Cerebellar cortex (tissue), 1 donor: Measurements from ENCODE around the gene ZBTB48.
"Not testable (repeated sequence)": the region's sequence is repeated elsewhere in the genome, so short reads cannot be mapped to it uniquely, and the experiment has no call there.

Source experiments
- DNase-seq: peaks from one replicate; pipeline ENCODE4 v3.0.0-alpha.2; 2015; ENCODE audit warnings: low spot score

ZBTB48 gene

DNA sequence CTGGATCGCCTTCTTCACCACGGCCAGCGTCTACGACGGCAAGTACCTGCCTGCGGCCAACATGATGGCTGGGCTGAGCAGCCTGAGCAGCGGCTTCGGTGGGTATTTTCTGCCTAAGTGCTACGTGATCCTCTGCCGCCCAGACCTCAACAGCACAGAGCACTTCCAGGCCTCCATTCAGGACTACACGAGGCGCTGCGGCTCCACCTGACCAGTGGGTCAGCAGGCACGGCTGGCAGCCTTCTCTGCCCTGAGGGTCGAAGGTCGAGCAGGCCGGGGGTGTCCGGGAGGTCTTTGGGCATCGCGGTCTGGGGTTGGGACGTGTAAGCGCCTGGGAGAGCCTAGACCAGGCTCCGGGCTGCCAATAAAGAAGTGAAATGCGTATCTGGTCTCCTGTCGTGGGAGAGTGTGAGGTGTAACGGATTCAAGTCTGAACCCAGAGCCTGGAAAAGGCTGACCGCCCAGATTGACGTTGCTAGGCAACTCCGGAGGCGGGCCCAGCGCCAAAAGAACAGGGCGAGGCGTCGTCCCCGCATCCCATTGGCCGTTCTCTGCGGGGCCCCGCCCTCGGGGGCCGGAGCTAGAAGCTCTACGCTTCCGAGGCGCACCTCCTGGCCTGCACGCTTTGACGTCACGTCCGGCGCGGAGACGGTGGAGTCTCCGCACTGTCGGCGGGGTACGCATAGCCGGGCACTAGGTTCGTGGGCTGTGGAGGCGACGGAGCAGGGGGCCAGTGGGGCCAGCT, at the start of gene ZBTB48:
TSS of gene ZBTB48 (plus strand) at position 621 of the 745 bp plus-strand sequence. CDS start 616 bp downstream, outside the sequence.
- DNase-seq: peak; percentile 99

- no peak for DNase-seq
These were observed 49.2 kb upstream of the ZBTB48 start for GRCh38 chr1:6530504-6531160.

- no peak for DNase-seq
These were observed 47.8 kb upstream of the ZBTB48 start for GRCh38 chr1:6531996-6532395.

GRCh38 chr1:6534248-6534822, 45.5 kb upstream of the ZBTB48 start:
- no peak for DNase-seq

DNA sequence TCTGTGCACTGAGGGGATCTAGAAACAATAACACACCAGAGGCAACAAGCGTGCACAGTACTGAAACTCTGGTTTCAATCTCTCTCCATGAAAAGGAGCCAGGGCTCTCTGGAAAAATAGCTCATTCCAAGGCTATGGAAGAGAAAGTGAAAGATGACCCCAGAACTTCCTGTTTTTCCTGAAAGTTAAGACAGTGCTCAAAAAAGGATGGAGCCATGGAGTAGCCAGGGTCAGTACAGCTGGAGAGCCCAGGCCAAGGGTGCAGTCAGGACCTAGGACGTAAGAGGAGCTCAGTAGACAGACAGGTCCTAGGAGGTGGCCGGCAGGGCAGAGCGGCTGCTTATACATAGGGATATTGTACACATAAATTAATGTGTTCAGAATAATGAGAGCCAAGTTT, 44.6 kb upstream of the ZBTB48 start:
- DNase-seq: no peak

DNA sequence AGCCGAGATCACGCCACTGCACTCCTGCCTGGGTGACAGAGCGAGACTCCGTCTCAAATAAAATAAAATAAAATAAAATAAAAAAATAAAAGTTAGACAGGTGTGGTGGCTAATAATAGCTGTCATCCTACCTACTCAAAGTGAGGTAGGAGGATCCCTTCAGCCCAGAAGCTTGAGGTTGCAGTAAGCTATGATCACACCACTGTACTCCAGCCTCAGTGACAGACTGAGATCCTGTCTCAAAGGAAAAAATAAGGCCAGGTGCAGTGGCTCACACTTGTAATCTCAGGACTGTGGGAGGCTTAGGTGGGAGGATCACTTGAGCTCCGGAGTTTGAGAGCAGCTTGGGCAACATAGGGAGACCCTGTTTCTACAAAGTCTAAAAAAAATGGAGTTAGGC, 43.5 kb upstream of the ZBTB48 start:
- no peak for DNase-seq

DNA sequence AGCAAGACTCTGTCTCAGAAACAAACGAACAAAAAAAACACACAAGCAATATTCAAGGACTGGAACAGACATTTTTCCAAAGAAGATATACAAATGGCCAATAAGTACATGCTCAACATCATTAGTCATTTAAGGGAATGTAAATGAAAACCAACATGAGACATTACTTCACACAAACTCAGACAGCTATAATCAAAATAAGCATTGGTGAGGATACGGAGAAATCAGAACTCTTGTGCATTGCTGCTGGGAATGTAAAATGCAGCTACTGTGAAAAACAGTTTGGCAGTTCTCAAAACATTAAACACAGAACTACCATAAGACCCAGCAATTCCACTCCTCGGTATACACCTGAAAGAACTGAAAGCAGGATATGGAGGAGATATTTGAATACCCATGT, 40.8 kb upstream of the ZBTB48 start:
- DNase-seq: no peak

DNA sequence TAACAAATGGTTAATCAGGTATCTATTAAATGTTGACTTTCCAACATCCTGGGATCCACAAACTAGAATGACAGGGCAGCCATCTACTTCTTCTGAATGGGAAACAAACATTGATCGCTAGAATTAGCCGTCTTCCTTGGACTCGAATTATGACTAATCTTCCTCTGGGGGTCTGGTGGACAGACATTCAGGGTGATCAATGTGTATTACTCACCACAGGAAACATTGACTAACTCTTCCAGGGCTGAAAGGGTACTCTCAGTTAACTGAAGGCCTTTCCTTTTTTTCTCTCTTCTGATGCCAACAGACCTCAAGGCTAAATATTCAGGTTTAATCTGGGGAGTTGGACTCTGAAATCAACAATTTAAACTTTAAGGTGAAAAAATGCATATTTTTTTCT, 35.0 kb upstream of the ZBTB48 start:
- DNase-seq: no peak

DNA sequence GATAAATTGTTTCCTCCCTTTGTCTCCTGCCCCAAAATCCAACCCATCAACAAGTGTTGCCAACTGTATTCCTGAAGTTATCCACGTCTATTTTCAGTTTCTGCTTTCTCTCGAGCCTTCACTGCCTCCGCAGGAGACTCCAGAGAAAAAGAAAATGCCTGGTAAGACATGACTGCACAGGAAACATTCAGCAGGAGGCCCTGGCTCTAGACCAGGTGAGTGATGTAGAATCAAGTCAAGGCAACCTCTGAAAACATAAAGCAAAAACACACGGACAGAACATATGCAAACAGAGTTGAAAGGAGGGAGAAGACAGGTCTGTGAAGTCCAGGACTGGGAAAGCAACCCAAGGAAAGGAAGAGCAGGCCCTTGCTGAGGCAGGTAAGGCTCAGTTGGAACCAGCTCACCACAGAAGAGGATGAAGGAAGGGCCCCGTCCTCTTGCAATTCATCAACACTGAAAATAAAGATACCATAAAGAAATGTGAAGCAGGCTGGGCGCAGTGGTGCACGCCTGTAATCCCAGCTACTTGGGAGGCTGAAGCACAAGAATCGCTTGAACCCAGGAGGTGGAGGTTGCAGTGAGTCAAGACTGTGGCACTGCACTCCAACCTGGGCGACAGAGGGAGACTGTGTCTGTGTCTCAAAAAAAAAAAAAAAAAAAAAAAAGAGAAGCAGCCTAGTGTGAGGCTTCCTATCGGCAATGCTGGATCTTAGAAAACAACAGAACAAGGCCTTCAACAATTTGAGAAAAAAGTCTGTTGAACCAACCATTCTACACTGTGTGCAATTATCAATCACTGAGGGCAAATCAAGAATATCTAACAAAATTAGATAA, 34.3 kb upstream of the ZBTB48 start:
- no peak for DNase-seq

DNA sequence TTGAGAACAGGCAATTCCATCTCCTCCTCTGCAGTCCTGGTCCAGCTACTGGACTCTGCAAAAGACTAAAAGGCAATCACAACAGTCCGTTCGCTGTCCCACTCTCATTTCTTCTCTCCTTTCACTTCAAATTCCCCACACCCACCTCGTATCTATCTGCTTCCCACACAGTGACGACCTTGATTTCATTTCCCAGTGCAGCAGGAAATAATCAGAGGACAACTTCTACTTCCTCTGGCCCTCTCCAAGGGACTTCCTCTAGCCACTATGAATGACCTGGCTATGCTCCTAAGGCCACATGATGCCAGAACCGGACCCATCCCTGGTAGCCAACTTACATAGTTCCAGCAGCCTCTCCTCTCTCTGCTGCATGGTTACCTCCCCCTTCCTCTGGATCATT, 33.5 kb upstream of the ZBTB48 start:
- no peak for DNase-seq

DNA sequence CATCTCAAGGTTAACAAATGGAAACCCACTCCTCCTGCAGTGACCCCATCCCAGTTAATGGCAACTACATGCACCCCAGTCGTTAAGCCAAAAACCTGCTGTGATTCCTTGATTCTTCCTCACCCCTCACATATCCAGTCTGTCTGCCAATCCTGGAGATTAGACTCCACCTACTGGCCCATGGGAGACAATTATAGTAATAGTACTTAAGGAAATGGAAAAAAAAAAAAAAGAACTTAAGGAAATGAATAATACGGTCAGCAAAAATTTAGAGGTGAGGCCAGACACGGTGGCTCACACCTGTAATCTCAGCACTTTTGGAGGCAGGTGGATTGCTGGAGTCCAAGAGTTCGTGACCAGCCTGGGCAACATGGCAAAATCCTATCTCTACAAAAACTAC, 32.5 kb upstream of the ZBTB48 start:
- DNase-seq: peak; percentile 14

DNA sequence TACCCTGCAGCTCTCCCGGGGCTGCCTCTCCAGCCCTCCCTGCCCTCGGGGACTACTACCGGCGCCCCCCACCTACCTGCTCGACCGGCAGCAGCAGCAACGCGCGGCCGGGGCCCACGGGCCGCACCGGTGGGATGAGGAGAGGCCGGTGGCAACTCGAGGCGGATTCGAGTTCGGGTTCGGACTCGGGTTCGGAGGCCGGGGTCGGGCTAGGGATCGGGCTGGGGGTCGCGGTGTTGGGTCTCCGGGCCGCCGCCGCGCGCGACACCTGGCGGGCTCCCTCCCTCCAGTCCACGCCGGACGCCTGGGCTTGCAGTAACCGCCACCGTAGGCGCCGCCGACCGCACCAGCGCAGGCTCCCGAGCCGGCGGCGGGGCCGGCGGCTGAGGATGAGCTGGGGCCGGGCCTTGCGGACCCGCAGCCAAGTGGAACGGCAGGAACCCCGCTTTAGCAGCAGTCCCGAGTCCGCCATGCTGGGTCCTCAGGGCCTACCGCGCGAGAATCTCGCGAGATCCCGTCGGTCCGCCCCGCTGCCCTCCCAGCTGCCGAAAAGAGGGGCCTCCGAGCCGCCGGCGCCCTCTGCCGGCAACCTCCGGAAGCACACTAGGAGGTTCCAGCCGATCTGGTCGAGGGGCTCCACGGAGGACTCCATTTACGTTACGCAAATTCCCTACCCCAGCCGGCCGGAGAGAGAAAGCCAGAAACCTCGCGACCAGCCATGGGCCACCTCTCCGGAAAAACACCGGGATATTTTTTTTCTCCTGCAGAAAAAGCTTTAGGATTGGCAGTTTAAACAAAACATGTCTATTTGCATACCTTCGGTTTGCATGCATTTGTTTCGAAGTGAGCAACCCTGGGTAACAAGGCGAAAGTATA, 25.5 kb upstream of the ZBTB48 start, which contains the start of gene NOL9:
TSS of gene NOL9 (minus strand) at position 483 of the 876 bp plus-strand sequence. CDS start at position 472, 11 bp downstream.
- peak; percentile 90 for DNase-seq

DNA sequence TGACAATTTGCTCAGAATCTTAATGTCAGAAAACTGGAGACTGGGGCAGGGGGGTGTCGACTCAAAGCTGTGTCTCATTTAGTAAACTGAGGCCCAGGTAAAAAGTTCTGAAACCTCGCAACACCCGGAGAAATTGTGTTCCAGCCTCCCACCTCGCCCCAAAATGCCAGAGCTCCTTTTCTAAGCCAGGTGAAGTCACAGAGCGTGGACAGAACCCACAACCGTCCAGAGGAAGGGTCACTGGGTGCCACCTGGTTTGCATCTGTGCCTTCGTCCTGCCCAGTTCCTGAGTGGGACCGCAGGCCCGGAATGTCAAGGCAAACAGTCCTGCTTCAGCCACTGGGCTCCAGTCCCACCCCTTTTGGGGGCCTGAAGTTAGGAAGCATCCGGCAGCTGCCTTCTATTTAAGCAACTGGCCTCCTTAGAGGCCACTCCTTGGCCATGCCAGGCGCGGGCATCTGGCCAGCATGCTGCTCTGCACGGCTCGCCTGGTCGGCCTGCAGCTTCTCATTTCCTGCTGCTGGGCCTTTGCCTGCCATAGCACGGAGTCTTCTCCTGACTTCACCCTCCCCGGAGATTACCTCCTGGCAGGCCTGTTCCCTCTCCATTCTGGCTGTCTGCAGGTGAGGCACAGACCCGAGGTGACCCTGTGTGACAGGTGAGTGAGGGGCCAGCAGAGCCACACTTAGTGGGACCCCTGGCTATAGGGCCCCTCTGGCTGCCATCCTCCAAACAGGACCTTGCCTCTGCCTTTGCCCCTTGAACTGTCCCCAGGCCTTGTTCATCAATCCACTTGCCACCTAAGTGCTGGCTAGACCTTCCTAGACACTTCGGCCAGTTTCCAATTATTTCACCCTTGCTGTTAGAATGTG, 24.7 kb upstream of the ZBTB48 start, which contains the start of gene TAS1R1:
TSS of gene TAS1R1 (plus strand) at position 401 of the 872 bp plus-strand sequence. CDS start at position 468, 67 bp downstream.
- DNase-seq: peak; percentile 59

DNA sequence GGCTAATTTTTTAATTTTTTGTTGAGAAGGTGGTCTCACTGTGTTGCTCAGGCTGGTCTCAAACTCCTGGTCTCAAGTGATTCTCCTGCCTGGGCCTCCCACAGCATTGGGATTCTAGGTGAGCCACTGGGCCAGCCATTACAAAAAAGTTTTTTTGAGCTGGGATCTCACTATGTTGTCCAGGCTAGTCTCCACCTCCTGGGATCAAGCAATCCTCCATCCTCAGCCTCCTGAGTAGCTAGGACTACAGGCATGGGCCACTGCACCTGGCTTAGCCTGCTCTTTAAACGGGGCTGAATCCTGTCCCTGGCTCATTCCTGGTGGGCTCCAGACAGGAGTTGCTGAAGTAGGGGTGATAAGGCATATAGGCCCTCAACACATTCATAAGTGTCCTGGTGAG, 22.2 kb upstream of the ZBTB48 start:
- no peak for DNase-seq

- DNase-seq: not testable (repeated sequence)
These were observed 20.6 kb upstream of the ZBTB48 start for GRCh38 chr1:6559161-6559560.

- no peak for DNase-seq
These were observed 19.5 kb upstream of the ZBTB48 start for GRCh38 chr1:6560267-6560666.

DNA sequence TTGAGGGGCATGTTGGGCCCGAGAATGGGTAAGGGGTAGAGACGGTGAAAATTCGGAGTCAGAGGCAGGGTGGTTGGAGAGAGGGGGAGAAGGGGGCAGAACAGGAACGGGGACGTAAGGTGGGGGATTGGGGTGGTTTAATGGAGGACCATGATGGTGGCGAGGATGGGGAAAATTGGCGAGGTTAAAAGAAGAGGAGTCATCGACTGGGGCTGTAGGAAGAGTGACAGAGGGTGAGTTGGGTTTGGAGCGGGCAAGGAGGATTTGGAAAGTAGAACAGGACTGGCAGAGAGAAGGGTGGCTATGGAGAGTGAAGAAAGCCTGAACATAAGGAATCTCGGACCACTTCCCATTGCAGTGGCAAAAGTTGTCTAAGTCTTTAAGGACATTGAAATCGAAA, 10.8 kb upstream of the ZBTB48 start:
- no peak for DNase-seq

GRCh38 chr1:6570100-6570499, 9.7 kb upstream of the ZBTB48 start:
- no peak for DNase-seq

- no peak for DNase-seq
These were observed 8.8 kb upstream of the ZBTB48 start for GRCh38 chr1:6570987-6571386.
